DND-41 (cell line): ENCODE data around the gene AGPAT3.
A peak's percentile ranks its signal among the peaks of the same experiment; 100 is the strongest.

Experiments
- ATAC-seq: fragments of 200-7000 bp; cut with Tn5 transposase; 3 replicates; pipeline ENCODE4 v1.9.1; 2021; ENCODE audit warnings: low read depth; ENCODE audit not compliant: insufficient read depth
- DNase-seq: peaks from one replicate; pipeline ENCODE4 v3.0.0-alpha.2; 2020
- H2AFZ ChIP-seq: 2 replicates; pipeline ENCODE4 v1.6.0; 2012; ENCODE audit warnings: low read depth, low read length
- H3K27ac ChIP-seq: 2 replicates; pipeline ENCODE4 v1.5.1; 2012; ENCODE audit warnings: low read length, inconsistent platforms
- H3K27me3 ChIP-seq: fragments of 200-600 bp; sonication (generic); 2 replicates; pipeline ENCODE4 v1.6.0; 2012; ENCODE audit warnings: low read length, mild to moderate bottlenecking, inconsistent platforms; ENCODE audit not compliant: insufficient read depth, poor library complexity
- H3K36me3 ChIP-seq: 2 replicates; pipeline ENCODE4 v1.5.1; 2012; ENCODE audit warnings: low read length, inconsistent platforms; ENCODE audit not compliant: insufficient read depth
- H3K4me1 ChIP-seq: 2 replicates; pipeline ENCODE4 v1.5.1; 2012; ENCODE audit warnings: mild to moderate bottlenecking, low read length; ENCODE audit not compliant: insufficient read depth
- H3K4me2 ChIP-seq: 2 replicates; pipeline ENCODE4 v1.6.0; 2012; ENCODE audit warnings: mild to moderate bottlenecking, moderate library complexity, low read length, inconsistent platforms; ENCODE audit not compliant: insufficient read depth
- H3K4me3 ChIP-seq, 2 experiments: fragments of 200-600 bp in 1 of 2; shearing (Covaris generic) in 1 of 2; 2 replicates each; pipeline ENCODE4 v1.5.1; 2012 to 2016; ENCODE audit warnings: inconsistent platforms in 2 of 2, low read length in 2 of 2, mild to moderate bottlenecking in 2 of 2, low read depth in 1 of 2, moderate library complexity in 1 of 2
- H3K79me2 ChIP-seq: 2 replicates; pipeline ENCODE4 v1.6.0; 2012; ENCODE audit warnings: low read length, inconsistent platforms; ENCODE audit not compliant: insufficient read depth
- H3K9ac ChIP-seq: 2 replicates; pipeline ENCODE4 v1.6.0; 2012; ENCODE audit warnings: low read depth, mild to moderate bottlenecking, inconsistent platforms, low read length, moderate library complexity
- H3K9me3 ChIP-seq: 2 replicates; pipeline ENCODE4 v1.5.1; 2012; ENCODE audit warnings: low read length, moderate library complexity, mild to moderate bottlenecking, inconsistent platforms; ENCODE audit not compliant: insufficient read depth, severe bottlenecking
- H4K20me1 ChIP-seq: 2 replicates; pipeline ENCODE4 v1.6.0; 2012; ENCODE audit warnings: low read length; ENCODE audit not compliant: insufficient read depth
- CTCF ChIP-seq: IDR thresholded peaks from 2 replicates; pipeline ENCODE4 v1.5.1; 2012; ENCODE audit warnings: borderline replicate concordance, low read length, moderate library complexity, mild to moderate bottlenecking; ENCODE audit not compliant: poor library complexity, severe bottlenecking; ENCODE audit errors: extremely low read depth
- EZH2 ChIP-seq: IDR thresholded peaks from 3 replicates; pipeline ENCODE4 v1.6.1; 2012; ENCODE audit warnings: borderline replicate concordance, low read depth, mild to moderate bottlenecking, moderate library complexity, low read length, inconsistent platforms; ENCODE audit not compliant: severe bottlenecking

Gene AGPAT3

GRCh38 chr21:43975469-43976098 is 110.6 kb downstream of the AGPAT3 start:
- Histone ChIP-seq H4K20me1 (peaks cover 12% of the 10 kb centered on the region), H3K4me2 (no peak overlapping the region), H2AFZ (no peak overlapping the region), H3K79me2 (no peaks in the 10 kb centered on the region), H3K36me3 (peaks cover 66% of the 10 kb centered on the region), H3K4me1 (no peaks in the 10 kb centered on the region), H3K27ac (no peak overlapping the region), H3K9me3 (no peaks in the 10 kb centered on the region), H3K27me3 (no peaks in the 10 kb centered on the region), H3K4me3 (no peak overlapping the region), H3K9ac (no peak overlapping the region)
- peak; percentile 98 for TF ChIP-seq CTCF
- TF ChIP-seq EZH2, result no peak
- peak; percentile 80 for DNase-seq
- ATAC-seq, result peak; percentile 89

GRCh38 chr21:43976661-43977060 is 111.6 kb downstream of the AGPAT3 start:
- H4K20me1 ChIP-seq, result peaks cover 12% of the 10 kb centered on the region
- H3K79me2 ChIP-seq, result no peaks in the 10 kb centered on the region
- DNase-seq (no peak), ATAC-seq (no peak)
- H3K4me1 ChIP-seq, result no peaks in the 10 kb centered on the region
- no peak overlapping the region for H2AFZ ChIP-seq
- no peak for TF ChIP-seq EZH2
- TF ChIP-seq CTCF, result no peak
- no peak overlapping the region for H3K4me3 ChIP-seq
- no peak overlapping the region for H3K4me2 ChIP-seq
- peaks cover 66% of the 10 kb centered on the region for H3K36me3 ChIP-seq
- no peak overlapping the region for H3K9ac ChIP-seq
- H3K27ac ChIP-seq, result no peak overlapping the region
- no peaks in the 10 kb centered on the region for H3K9me3 ChIP-seq
- H3K27me3 ChIP-seq, result no peaks in the 10 kb centered on the region

- Histone ChIP-seq H3K9ac (no peak overlapping the region), H4K20me1 (peaks cover 12% of the 10 kb centered on the region), H3K27me3 (no peaks in the 10 kb centered on the region), H3K4me3 (no peak overlapping the region), H3K36me3 (peaks cover 63% of the 10 kb centered on the region), H3K9me3 (no peaks in the 10 kb centered on the region), H3K79me2 (no peaks in the 10 kb centered on the region), H3K4me2 (no peak overlapping the region), H3K4me1 (no peaks in the 10 kb centered on the region), H3K27ac (no peak overlapping the region), H2AFZ (no peak overlapping the region)
- ATAC-seq, result no peak
- no peak for DNase-seq
- no peak for TF ChIP-seq EZH2
These were observed 113.0 kb downstream of the AGPAT3 start for GRCh38 chr21:43978060-43978459.

DNA sequence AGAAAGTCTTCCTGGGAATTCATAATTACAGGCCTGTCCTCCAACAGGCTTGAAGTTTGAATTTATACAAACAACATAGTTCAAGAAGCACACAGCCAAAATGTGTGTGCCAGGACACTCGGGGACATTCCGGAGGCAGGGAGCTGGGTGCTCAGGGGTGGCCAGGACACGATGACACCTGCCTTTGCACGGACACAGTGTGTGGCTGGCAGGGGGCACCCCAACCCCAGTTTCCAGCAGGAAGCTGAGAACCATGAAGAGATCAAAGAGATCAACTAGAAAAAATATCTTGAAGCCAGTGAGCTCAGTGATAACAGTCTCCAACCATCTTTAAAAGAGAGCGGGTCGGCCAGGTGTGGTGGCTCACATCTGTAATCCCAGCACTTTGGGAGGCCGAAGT is 114.6 kb downstream of the AGPAT3 start:
- H3K36me3 ChIP-seq, result peaks cover 60% of the 10 kb centered on the region
- TF ChIP-seq CTCF (peak; percentile 19), EZH2 (no peak)
- no peak overlapping the region for H2AFZ ChIP-seq
- H3K9me3 ChIP-seq, result no peaks in the 10 kb centered on the region
- H3K79me2 ChIP-seq, result no peaks in the 10 kb centered on the region
- peaks cover 13% of the 10 kb centered on the region for H4K20me1 ChIP-seq
- no peak overlapping the region for H3K4me3 ChIP-seq
- H3K27ac ChIP-seq, result no peak overlapping the region
- no peaks in the 10 kb centered on the region for H3K27me3 ChIP-seq
- H3K9ac ChIP-seq, result no peak overlapping the region
- DNase-seq (no peak), ATAC-seq (no peak)
- H3K4me2 ChIP-seq, result no peak overlapping the region
- no peaks in the 10 kb centered on the region for H3K4me1 ChIP-seq
